Measurements from ENCODE around the gene EPHA8.

EPHA8 gene

GRCh38 chr1:22562584-22563583 is at the start of gene EPHA8:
Gene EPHA8 (plus strand): TSS chr1:22563489. CDS start chr1:22563636, 147 bp downstream.
- no peak for DNase-seq

GRCh38 chr1:22516906-22517571 is 46.2 kb upstream of the EPHA8 start:
- DNase-seq = no peak

GRCh38 chr1:22517956-22518355 is 45.3 kb upstream of the EPHA8 start:
- no peak for DNase-seq

- no peak for DNase-seq
Observed at GRCh38 chr1:22518379-22518778, 44.9 kb upstream of the EPHA8 start.

GRCh38 chr1:22520871-22521270 is 42.4 kb upstream of the EPHA8 start:
- no peak for DNase-seq

- no peak for DNase-seq
Observed at GRCh38 chr1:22521692-22522091, 41.6 kb upstream of the EPHA8 start.

GRCh38 chr1:22522221-22522743 is 41.0 kb upstream of the EPHA8 start:
- DNase-seq = no peak

GRCh38 chr1:22524481-22524880 is 38.8 kb upstream of the EPHA8 start:
- DNase-seq = no peak

- DNase-seq = no peak
Observed at GRCh38 chr1:22525211-22525610, 38.1 kb upstream of the EPHA8 start.

GRCh38 chr1:22525646-22526045 is 37.6 kb upstream of the EPHA8 start:
- DNase-seq = no peak

GRCh38 chr1:22526098-22526497 is 37.2 kb upstream of the EPHA8 start:
- DNase-seq = no peak

- no peak for DNase-seq
Observed at GRCh38 chr1:22526677-22527076, 36.6 kb upstream of the EPHA8 start.

- DNase-seq = no peak
Observed at GRCh38 chr1:22527122-22527521, 36.2 kb upstream of the EPHA8 start.

GRCh38 chr1:22527555-22528296 is 35.6 kb upstream of the EPHA8 start:
- no peak for DNase-seq

- no peak for DNase-seq
Observed at GRCh38 chr1:22528451-22528850, 34.8 kb upstream of the EPHA8 start.

- no peak for DNase-seq
Observed at GRCh38 chr1:22529901-22530621, 33.2 kb upstream of the EPHA8 start.

GRCh38 chr1:22530715-22531114 is 32.6 kb upstream of the EPHA8 start:
- no peak for DNase-seq

GRCh38 chr1:22531251-22531650 is 32.0 kb upstream of the EPHA8 start:
- no peak for DNase-seq

GRCh38 chr1:22533244-22533895 is 29.9 kb upstream of the EPHA8 start:
- DNase-seq = no peak

GRCh38 chr1:22534951-22535350 is 28.3 kb upstream of the EPHA8 start:
- DNase-seq = no peak

GRCh38 chr1:22535399-22535798 is 27.9 kb upstream of the EPHA8 start:
- no peak for DNase-seq

- no peak for DNase-seq
Observed at GRCh38 chr1:22536506-22536905, 26.8 kb upstream of the EPHA8 start.

Data from NCI-H1694 (cell line).